K562 (cell line): ENCODE data around the gene NOSIP. TPM values are rescaled to one million over a fixed set of nuclear protein-coding genes. Genes with fewer than 3 reads are reported as not detected.

Source experiments
- CBFB ChIP-seq: sonication (generic); formaldehyde crosslinking; IDR thresholded peaks from 2 replicates; pipeline ENCODE4 v1.4.0; 2020; ENCODE audit warnings: mild to moderate bottlenecking, missing genetic modification reagents
- CTCFL ChIP-seq: IDR thresholded peaks from 2 replicates; pipeline ENCODE4 v1.6.1; 2011; ENCODE audit warnings: borderline replicate concordance, low read depth, mild to moderate bottlenecking, moderate library complexity, low read length; ENCODE audit not compliant: insufficient read depth, poor library complexity, severe bottlenecking
- GABPB1 ChIP-seq: sonication (generic); formaldehyde crosslinking; IDR thresholded peaks from 2 replicates; pipeline ENCODE4 v1.8.0; 2022; ENCODE audit warnings: mild to moderate bottlenecking, missing genetic modification reagents
- NFYB ChIP-seq: IDR thresholded peaks from 2 replicates; pipeline ENCODE4 v1.6.1; 2011; ENCODE audit warnings: mild to moderate bottlenecking, moderate library complexity; ENCODE audit not compliant: insufficient read length; ENCODE audit errors: extremely low read depth
- NR2F6 ChIP-seq: fragments of 450-650 bp; formaldehyde crosslinking; IDR thresholded peaks from 2 replicates; pipeline ENCODE4 v1.4.0; 2020; ENCODE audit warnings: mild to moderate bottlenecking
- POLR2AphosphoS5 ChIP-seq: IDR thresholded peaks from 2 replicates; pipeline ENCODE4 v1.6.1; 2011; ENCODE audit warnings: mild to moderate bottlenecking, low read depth, low read length, moderate library complexity; ENCODE audit not compliant: control insufficient read depth, insufficient read depth
- SIRT6 ChIP-seq: IDR thresholded peaks from one replicate; pipeline ENCODE4 v1.6.1; 2012; ENCODE audit warnings: low read depth, mild to moderate bottlenecking, control low read depth, inconsistent platforms, low read length, moderate library complexity
- SMARCA5 ChIP-seq: fragments of 450-650 bp; IDR thresholded peaks from 2 replicates; pipeline ENCODE4 v1.6.1; 2016
- ZKSCAN1 ChIP-seq: fragments of 150-350 bp; IDR thresholded peaks from 2 replicates; pipeline ENCODE4 v1.6.1; 2016; ENCODE audit warnings: low read depth, low read length
- ZNF584 ChIP-seq: fragments of 200-800 bp; sonication (Bioruptor generic); IDR thresholded peaks from 2 replicates; pipeline ENCODE4 v1.6.1; 2016; ENCODE audit warnings: low read depth, mild to moderate bottlenecking, missing genetic modification characterization, missing compliant biosample characterization
- polyA plus RNA-seq, 8 experiments: library from polyadenylated mRNA; depleted of rRNA in 4 of 8; stranded (reverse) in 5 of 8; unstranded in 3 of 8; fragments of >200 nt; fragmentation: Nextera tagmentation in 2 of 8; fragmentation: Illumina TruSeq in 1 of 8; extraction: Ambion mirVana in 2 of 8; extraction: Trizol in 1 of 8; gene quantifications; 2 replicates each; pipeline versions ENCODE4 v1.2.1 to v1.2.3, GENCODE V29; 2011 to 2014; ENCODE audit warnings: inconsistent platforms in 1 of 8, missing spikeins in 1 of 8
- total RNA-seq, 7 experiments: library from RNA; depleted of rRNA in 6 of 7; stranded (reverse); fragments of >200 nt in 6 of 7; fragmentation: Illumina TruSeq in 2 of 7; extraction: Trizol in 2 of 7; gene quantifications; 2 replicates each; pipeline versions ENCODE4 v1.2.1 to v1.2.3, GENCODE V29; 2011 to 2021; ENCODE audit warnings: low replicate concordance in 1 of 7

NOSIP gene
- total and polyA plus RNA-seq, 9 of the 15 experiments (the other 6 are each of a cell fraction or from before 2014, with no cell fraction given): 14.4 to 153 (median 79.9) TPM

GRCh38 chr19:49533551-49534488, 46.5 kb downstream of the NOSIP start (continued):
- peak; percentile 66 for TF ChIP-seq CTCFL
- no peak for TF ChIP-seq ZKSCAN1
- TF ChIP-seq SIRT6: no peak
- TF ChIP-seq ZNF584 (CRISPR knock-in tag): no peak
- no peak for TF ChIP-seq NFYB
- no peak for TF ChIP-seq SMARCA5
- peak; percentile 3; the same call in 1 of the 2 replicates for TF ChIP-seq GABPB1 (CRISPR knock-in tag)
- TF ChIP-seq CBFB (CRISPR knock-in tag): peak; percentile 85; the same call in 1 of the 2 replicates
- no peak for TF ChIP-seq POLR2AphosphoS5
- no peak for TF ChIP-seq NR2F6 (CRISPR knock-in tag)
